Small intestine (tissue), 7 donors: Measurements from ENCODE around the gene C1orf21. TPM values are rescaled to one million over a fixed set of nuclear protein-coding genes. Genes with fewer than 3 reads are reported as not detected.
A peak's percentile ranks its signal among the peaks of the same experiment; 100 is the strongest.

Experiments
- DNase-seq, 2 donors: peaks; one replicate each; pipeline versions ENCODE4 v3.0.0 to v3.0.0-alpha.2; 2013
- FAIRE-seq: peaks from 2 replicates; lab custom pipeline; 2012; peaks lifted over from hg19 to GRCh38; lab: Jason Lieb, UNC
- H3K27ac ChIP-seq, 3 donors: one replicate each; pipeline ENCODE4 v1.5.1; 2013; ENCODE audit warnings: low read length in 2 of 3, mild to moderate bottlenecking in 2 of 3, control low read depth in 1 of 3, inconsistent platforms in 1 of 3, low read depth in 1 of 3, moderate library complexity in 1 of 3
- H3K27me3 ChIP-seq, 3 donors: one replicate each; pipeline ENCODE4 v1.6.1; 2013; ENCODE audit warnings: low read length in 3 of 3, inconsistent platforms in 1 of 3; ENCODE audit not compliant: control insufficient read depth in 3 of 3, insufficient read depth in 3 of 3
- H3K36me3 ChIP-seq, 3 donors: one replicate each; pipeline ENCODE4 v1.6.1; 2013; ENCODE audit warnings: low read length in 3 of 3, inconsistent platforms in 1 of 3, low read depth in 1 of 3, mild to moderate bottlenecking in 1 of 3, moderate library complexity in 1 of 3; ENCODE audit not compliant: control insufficient read depth in 3 of 3, insufficient read depth in 2 of 3
- H3K4me1 ChIP-seq, 3 donors: one replicate each; pipeline ENCODE4 v1.6.1; 2013; ENCODE audit warnings: low read length in 2 of 3, inconsistent platforms in 1 of 3, low read depth in 1 of 3, mild to moderate bottlenecking in 1 of 3, moderate library complexity in 1 of 3; ENCODE audit not compliant: control insufficient read depth in 3 of 3, insufficient read depth in 2 of 3
- H3K4me3 ChIP-seq, 3 donors: one replicate each; pipeline ENCODE4 v1.5.1; 2013; ENCODE audit warnings: low read length in 3 of 3, control low read depth in 1 of 3, inconsistent platforms in 1 of 3, low read depth in 1 of 3, mild to moderate bottlenecking in 1 of 3, moderate library complexity in 1 of 3
- H3K9me3 ChIP-seq, 2 donors: one replicate each; pipeline ENCODE4 v1.6.1; 2013; ENCODE audit warnings: low read depth in 1 of 2, low read length in 1 of 2; ENCODE audit not compliant: control insufficient read depth in 2 of 2, insufficient read depth in 1 of 2
- WGBS, 3 donors: extraction: QIAGEN DNeasy Blood & Tissue Kit; methylation state at CpG; one replicate each; pipeline ENCODE4 v1.1.7; 2013; 5-methylcytosine and 5-hydroxymethylcytosine counted together
- polyA plus RNA-seq, 4 donors: library from polyadenylated mRNA; stranded (reverse) in 3 of 4; unstranded in 1 of 4; fragments of 200-250 nt in 3 of 4; fragments of 120-200 nt in 1 of 4; gene quantifications; one replicate each; pipeline versions ENCODE4 v1.2.1 to v1.2.3, GENCODE V29; 2013
- donor health status: healthy with polysubstance abuse.
- donor health status: control.
- donor health status: control.
- donor health status: Bipolar disorder and iron deficiency.
- donor health status: healthy.

The C1orf21 gene
- polyA plus RNA-seq, 4 donors, result 36.5 to 78.3 (median 58.9) TPM

DNA sequence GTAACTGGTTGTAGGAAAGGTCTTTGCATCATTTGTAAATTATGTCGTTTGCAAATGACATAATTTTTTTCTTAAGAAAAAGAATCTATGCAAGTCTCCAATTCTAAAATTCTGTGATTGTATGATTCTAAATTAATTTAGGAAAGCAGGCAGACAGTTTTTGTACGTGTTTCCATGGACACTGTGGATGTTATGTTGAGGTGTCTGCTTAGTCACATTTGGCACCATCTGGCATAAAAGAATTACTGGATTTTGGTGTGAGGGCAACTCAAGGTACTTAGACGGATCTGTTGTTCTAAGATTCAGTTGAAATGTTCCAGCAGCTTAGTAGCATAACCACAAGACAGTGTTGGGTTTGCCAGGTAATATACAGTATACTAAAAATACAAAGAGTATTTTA, 42.5 kb downstream of the C1orf21 start:
- Histone ChIP-seq H3K4me1 (peaks cover 0 to 5% (median 4%) of the 10 kb centered on the region in 3 donors), H3K36me3 (no peaks in the 10 kb centered on the region), H3K27ac (no peak overlapping the region), H3K4me3 (no peak overlapping the region), H3K27me3 (no peaks in the 10 kb centered on the region), H3K9me3 (no peaks in the 10 kb centered on the region)
- DNase-seq, result no peak
- FAIRE-seq, result no peak
- WGBS, 3 donors, result 87 to 90% (median 88%) methylated on average over 3 of the region's 3 CpGs

DNA sequence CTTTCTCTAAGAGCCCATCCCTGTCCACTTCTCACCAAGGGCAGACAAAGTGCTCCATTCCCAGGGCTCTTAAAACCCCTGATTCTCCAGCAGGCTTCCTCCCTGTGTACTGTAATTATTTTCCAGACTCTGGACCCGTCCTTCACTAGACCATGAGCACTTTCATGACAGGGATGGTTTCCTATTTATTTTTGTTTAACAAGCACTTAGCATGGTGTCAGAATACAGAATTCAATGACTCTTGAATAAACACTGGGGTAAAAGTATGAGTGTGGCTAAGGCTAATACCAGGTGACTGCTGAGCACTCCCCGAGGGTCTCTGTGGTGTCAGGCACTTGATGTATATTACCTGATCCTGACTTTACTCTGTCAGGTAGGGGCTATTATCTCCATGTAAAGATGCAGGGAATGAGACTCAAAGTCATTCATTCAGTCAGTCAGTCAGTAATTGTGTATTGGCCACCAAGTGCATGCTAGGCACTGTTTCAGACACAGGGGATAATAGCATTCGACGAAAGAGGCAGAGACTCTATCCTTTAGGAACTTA, 47.2 kb downstream of the C1orf21 start:
- FAIRE-seq (no peak), DNase-seq (no peak)
- Histone ChIP-seq H3K27me3 (no peaks in the 10 kb centered on the region), H3K4me3 (no peak overlapping the region), H3K9me3 (peaks cover 0 to 2% of the 10 kb centered on the region in 2 donors), H3K27ac (no peak overlapping the region), H3K4me1 (peaks cover 0 to 11% (median 2%) of the 10 kb centered on the region in 3 donors), H3K36me3 (no peaks in the 10 kb centered on the region)
- 90 to 91% (median 90%) methylated on average over 4 of the region's 4 CpGs for WGBS, 3 donors

DNA sequence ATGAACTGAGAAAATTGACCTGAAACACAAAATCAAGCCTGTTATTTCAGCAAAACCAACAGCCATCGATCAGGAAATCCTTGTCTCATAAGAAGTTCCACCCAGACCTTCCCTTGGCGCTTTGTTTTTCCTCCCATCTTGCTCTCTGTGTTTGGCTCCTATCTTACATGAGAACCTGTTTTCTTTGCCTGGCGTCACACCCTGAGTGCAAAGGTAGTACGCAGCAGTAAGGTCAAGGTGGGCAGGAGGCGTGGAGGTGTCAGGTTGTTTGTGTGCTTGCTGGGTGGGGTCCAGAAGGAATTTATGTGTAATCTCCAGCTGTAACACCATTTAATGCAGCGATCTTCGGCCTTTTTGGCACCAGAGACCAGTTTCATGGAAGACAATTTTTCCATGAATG, 50.5 kb downstream of the C1orf21 start:
- peak; percentile 77 to 97 for DNase-seq
- Histone ChIP-seq H3K9me3 (peaks cover 0 to 2% of the 10 kb centered on the region in 2 donors), H3K4me1 (peaks cover 2 to 22% (median 2%) of the 10 kb centered on the region in 3 donors), H3K4me3 (no peak overlapping the region), H3K36me3 (no peaks in the 10 kb centered on the region), H3K27ac (peak overlapping the region in 2 of 3 donors; percentile 69 to 76), H3K27me3 (no peaks in the 10 kb centered on the region)
- WGBS, 3 donors, result 22 to 74% (median 28%) methylated on average over 7 of the region's 7 CpGs
- no peak for FAIRE-seq

DNA sequence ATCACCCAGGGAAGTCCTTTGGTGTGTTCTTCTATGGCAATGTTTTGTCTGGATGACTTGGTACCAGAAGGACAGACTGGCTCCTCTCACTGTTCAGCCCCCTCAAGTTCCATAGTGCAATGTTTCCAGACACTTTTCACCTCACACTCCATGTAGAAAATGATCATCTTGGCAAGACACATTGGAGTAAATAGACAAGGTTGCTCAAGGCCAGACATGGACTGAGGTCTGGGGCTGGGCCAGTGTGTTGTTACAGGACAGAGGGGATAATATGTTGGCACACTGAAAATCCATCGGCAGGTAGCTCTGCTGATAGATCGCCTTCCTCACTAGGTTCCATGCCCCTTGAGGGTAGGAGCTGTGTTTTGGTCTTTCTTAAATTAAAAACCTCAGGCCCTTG, 51.5 kb downstream of the C1orf21 start:
- peaks cover 2 to 29% (median 5%) of the 10 kb centered on the region in 3 donors for H3K4me1 ChIP-seq
- FAIRE-seq (no peak), DNase-seq (no peak)
- H3K27ac ChIP-seq, result peak overlapping the region in 2 of 3 donors; percentile 52 to 76
- 95 to 100% (median 99%) methylated on average over 2 of the region's 2 CpGs for WGBS, 3 donors
- peaks cover 0 to 2% of the 10 kb centered on the region in 2 donors for H3K9me3 ChIP-seq
- H3K36me3 ChIP-seq, result no peaks in the 10 kb centered on the region
- no peak overlapping the region for H3K4me3 ChIP-seq
- H3K27me3 ChIP-seq, result no peaks in the 10 kb centered on the region

DNA sequence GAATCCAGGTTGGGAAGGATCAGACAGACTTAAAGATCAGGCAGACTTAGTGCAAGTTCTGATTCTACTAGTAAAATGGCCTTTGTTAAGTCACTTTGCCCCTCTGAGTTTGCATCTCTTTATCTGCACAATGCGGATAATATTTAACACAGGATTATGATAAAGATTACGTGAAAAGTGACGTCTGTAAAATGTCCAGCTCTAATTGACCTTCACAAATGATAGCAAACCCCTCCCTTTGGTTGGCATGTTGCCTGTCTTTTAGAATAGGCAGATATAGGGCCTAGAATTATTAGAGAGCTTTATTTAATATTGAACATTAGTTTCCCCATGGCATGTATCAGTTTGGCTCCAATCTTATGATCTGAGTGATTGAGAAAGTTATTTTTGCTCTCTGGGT, 55.4 kb downstream of the C1orf21 start:
- DNase-seq (peak; percentile 49 to 94), FAIRE-seq (no peak)
- Histone ChIP-seq H3K9me3 (peaks cover 0 to 2% of the 10 kb centered on the region in 2 donors), H3K27me3 (no peaks in the 10 kb centered on the region), H3K36me3 (no peaks in the 10 kb centered on the region), H3K4me3 (no peak overlapping the region), H3K4me1 (peaks cover 2 to 21% (median 6%) of the 10 kb centered on the region in 3 donors), H3K27ac (peak overlapping the region in 1 of 3 donors; percentile 23)
- WGBS, 3 donors, result 21 to 54% (median 42%) methylated on average over 3 of the region's 3 CpGs

DNA sequence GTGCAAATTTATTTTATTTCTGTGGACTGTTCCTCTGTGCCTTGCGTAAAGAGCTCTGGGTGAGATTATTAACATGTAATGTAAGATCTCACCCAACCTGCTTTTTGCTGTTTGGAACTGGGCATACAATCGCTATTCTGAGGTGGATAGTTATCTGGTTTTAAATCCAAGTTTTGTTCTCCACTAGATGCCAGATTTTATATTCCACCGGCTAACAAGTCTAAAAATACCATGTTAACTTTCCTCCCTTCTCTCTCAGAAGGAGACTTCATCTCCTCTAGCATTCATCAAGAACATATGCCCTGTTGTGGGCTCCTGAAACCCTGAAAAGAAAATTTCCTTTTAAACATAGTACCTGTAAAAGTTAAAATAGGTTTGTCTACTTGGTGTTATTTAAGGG, 56.4 kb downstream of the C1orf21 start:
- peaks cover 2 to 21% (median 6%) of the 10 kb centered on the region in 3 donors for H3K4me1 ChIP-seq
- H3K27ac ChIP-seq, result no peak overlapping the region
- no peak for FAIRE-seq
- no peak for DNase-seq
- no peaks in the 10 kb centered on the region for H3K36me3 ChIP-seq
- H3K9me3 ChIP-seq, result no peaks in the 10 kb centered on the region
- H3K27me3 ChIP-seq, result no peaks in the 10 kb centered on the region
- H3K4me3 ChIP-seq, result no peak overlapping the region
- WGBS, 3 donors, result 73 to 86% (median 84%) methylated on average over 3 of the region's 3 CpGs

DNA sequence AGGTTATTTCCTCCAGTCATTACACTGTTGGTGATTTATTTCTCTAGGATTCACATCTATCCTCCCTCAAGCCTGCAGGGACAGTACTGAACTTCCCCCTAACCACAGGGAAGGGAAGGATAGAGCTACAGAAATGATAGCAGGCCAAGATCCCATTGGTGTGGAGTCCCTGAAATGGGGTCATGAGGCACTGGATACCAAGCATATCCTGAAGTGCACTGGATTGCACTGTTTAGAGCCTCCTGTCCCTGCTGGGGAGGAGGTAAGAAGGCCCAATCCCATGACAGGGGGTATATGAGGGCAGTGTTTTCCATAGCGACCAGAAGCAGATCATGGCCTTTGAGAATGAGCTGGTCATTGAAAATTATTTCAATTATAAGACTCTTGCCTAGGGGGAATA, 56.8 kb downstream of the C1orf21 start:
- Histone ChIP-seq H3K27ac (no peak overlapping the region), H3K4me1 (peaks cover 2 to 21% (median 6%) of the 10 kb centered on the region in 3 donors), H3K4me3 (no peak overlapping the region), H3K9me3 (no peaks in the 10 kb centered on the region), H3K27me3 (no peaks in the 10 kb centered on the region), H3K36me3 (no peaks in the 10 kb centered on the region)
- no peak for DNase-seq
- no peak for FAIRE-seq
- 87 to 100% (median 98%) methylated on average over 1 of the region's 1 CpG for WGBS, 3 donors

DNA sequence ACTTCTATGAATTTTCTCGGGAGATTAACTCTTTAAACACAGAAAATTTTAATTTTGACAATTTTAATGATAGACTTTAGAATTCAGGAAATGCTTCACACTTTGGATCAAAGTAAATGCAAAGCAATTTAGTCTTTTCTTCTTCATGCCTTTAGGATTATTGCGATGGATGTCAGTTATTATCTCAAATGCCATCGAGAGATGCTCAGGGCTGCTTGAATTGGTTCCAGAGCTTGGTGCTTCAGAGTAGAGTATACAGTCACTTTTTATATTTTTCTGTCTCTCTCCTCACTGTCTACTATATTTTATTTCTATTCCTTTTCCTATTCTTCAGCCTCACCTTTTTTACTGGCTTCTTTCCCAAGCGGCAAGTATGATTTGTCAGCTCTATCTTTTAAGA, 59.2 kb downstream of the C1orf21 start:
- no peaks in the 10 kb centered on the region for H3K36me3 ChIP-seq
- H3K9me3 ChIP-seq, result no peaks in the 10 kb centered on the region
- WGBS, 3 donors, result 94% methylated on average over 4 of the region's 4 CpGs
- no peak overlapping the region for H3K4me3 ChIP-seq
- peaks cover 2 to 21% (median 6%) of the 10 kb centered on the region in 3 donors for H3K4me1 ChIP-seq
- no peaks in the 10 kb centered on the region for H3K27me3 ChIP-seq
- DNase-seq (no peak), FAIRE-seq (no peak)
- H3K27ac ChIP-seq, result no peak overlapping the region
